Stimulated activated CD4-positive, alpha-beta T cell treated with anti-CD3 and anti-CD28 coated beads, TNF-alpha, amount 100 ng/mL, for 24 hours (primary cell): ENCODE measurements around the gene CHRNE.

Experiments used
- DNase-seq, 3 experiments: peaks; one replicate each; pipeline ENCODE4 v3.0.0-alpha.2; 2020; ENCODE audit warnings: low read depth in 3 of 3

The CHRNE gene

DNA sequence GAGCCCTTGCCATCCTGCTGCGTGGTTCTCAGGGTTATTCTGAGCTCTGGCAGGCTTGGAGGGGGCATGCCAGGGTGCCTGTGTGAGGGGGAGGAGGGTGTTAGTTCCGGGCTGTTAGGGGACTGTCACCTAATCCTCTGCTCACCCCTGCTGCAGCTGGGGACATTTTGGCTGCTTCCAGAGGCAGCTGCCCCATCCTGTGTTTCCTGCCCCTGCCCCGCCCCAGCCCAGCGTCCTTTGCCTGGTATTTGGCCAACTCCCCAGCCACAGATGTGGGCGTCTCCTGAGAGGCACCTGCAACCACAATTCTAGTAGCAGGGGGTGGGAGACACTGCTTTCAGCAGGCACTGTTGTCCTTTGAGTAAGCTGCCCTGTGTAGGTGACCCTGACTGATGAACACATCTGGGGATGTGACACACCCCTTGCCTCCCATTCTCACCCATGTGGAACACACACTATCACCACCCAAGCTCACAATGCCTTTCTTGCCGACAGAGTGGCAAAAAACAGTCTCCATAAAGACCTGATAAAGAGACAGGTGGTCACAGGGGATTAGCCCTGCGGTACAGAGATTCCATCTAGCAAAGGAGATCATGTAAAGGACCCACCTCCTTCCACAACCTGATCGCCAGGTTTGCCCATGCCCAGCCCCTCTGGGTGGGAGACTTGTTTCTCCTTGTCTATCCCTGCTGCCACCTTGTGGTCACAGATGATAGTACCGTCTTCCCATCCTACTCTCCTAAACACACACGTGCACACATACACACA is at the start of gene CHRNE:
Gene CHRNE, minus strand, starts transcription at position 48 of the 768 bp plus-strand sequence. Its CDS starts 35 bp downstream, at position 13.
- DNase-seq, result peak; percentile 42 to 68 (median 67)

GRCh38 chr17:4951486-4951885 is 48.6 kb upstream of the CHRNE start:
- no peak for DNase-seq

- DNase-seq, result no peak
Observed at GRCh38 chr17:4950746-4951204, 47.9 kb upstream of the CHRNE start, which contains the start of gene ENO3. TSS of gene ENO3 (plus strand) at chr17:4951119. CDS start at chr17:4951830, 711 bp downstream.

GRCh38 chr17:4950075-4950745 is 47.3 kb upstream of the CHRNE start:
- DNase-seq, result peak in 1 of 3 experiments; percentile 38

DNA sequence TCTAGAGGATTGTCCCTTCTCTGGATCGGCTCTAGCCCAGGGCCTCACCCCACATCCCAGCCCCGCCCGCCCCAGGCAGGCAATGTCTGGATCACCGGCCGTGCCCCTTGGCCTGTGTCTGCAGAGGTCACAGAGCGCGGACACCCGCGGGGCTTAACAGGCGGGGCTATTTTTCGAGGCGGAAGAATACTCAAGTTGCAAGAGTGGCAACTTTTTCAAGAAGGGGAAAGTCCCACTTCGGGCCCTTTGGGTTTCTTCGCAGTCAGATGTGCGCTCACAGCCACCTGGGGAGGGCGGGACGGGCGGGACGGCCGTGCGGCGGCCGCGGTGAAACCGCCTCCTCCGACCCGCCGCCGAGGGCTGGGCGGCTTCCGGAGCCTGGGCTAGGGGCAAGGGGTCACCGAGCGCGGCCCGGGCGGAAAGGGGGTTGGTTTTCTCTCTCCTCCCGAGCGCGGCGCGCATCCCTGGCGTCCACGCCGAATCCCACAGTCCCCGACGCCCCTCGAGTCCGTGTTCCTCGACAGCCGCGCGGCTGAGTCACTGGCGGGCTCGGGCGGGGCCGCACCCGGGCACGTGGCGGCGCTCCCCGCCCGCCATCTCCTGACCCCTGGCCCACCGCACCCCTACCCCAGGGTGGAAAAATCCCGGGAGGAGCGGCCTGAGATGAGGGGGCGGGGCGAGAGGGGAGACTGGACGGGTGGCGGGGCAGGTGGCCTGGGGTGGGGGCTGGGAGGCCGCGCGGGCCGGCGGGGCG is 46.6 kb upstream of the CHRNE start:
- DNase-seq, result peak in 2 of 3 experiments; percentile 55 to 82

DNA sequence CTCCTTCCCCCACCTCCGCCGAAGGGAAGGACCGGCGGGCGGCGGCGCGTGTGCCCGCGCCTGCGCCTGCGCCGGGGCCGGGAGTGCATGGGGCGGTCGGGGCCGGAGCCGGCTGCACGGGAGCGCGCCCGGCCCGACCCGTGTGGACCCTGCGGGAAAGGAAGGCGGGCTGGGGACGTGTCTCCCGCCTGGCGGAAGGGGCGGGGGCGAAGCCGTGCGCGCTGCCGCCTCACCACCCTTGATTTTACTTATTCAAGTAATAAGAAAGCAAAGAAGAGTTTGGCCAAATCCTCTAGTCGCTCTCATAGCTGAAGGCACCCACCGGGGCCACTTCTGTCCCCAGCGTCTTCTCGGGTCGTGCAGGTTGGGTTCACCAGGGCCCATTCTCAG is 46.0 kb upstream of the CHRNE start:
- peak in 2 of 3 experiments; percentile 67 to 76 for DNase-seq

DNA sequence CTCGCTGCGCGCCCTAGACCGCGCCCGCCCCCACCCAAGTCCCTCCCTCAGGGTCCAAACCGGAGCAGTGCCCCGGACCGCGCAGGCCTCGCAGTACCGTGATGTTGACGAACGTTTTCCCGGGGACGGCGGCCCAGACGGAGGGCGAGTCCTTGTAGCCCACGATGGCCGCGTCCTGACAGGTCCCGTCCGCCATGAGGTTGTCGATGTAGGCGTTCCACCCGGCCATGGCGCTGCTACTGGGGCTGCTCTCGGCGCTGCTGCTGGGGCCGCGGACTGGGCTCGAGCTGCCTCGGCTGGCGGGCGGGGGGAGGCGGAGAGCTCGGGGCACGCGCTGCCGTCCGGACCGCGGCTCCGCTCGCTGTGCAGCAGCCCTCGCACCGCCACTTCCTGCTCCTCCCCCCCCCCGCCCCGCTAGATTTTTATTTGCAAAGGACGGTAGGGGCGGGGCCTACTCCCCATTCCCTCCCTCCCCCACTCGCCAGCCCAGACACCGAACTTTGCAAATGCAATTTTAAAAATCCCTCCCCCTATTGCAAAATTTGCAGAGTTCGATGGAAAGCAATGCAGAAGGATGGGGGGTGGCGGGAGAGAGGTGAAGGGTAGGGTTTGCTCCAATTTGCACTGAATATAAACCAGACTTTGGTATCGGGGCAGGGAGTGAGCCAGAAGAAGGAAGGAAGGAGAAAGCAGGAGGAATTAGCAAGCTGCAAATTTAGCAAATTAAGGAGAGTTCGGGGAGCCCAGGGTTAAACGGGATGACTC is 45.5 kb upstream of the CHRNE start, which contains the start of gene PFN1:
Gene PFN1, minus strand, starts transcription at position 365 of the 765 bp plus-strand sequence. Its CDS starts 136 bp downstream, at position 229.
- DNase-seq, result peak; percentile 86 to 92 (median 87)

DNA sequence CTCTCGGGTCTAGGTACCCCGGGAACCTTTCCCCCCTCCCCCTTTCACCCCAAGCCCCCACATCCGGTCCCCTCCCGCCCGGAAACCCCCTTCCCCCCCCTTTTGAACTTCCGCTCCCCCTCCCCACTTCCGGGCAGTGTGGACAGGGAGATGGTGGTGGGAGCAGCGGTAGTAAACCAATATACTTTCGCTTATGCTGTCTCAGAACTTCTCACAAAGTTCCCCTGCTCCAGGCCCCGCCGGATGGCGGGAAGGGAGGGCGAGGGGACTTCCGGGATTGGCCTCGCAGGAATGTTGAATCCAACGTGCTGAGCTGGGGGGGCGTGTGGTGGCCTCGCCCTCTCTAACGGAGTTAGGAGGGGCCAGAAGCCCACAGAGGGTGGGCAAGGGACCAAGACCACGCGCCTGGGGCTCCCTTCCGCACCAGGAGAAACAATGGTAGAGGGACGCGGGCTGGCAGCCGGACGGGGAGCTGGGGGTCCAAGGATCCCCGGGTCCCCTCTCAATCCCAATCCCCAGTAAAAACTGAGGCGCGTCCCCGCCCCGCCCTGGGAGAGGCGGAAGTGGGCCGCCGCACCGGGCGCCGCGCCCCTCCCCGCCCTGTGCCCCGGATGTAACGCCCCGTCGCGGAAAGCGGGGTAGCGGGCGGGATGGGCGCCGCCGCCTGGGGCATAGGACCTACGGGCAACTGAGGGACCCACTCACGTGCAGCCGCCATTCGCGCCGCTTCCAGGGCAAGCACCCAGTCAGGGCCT is 44.7 kb upstream of the CHRNE start:
- peak in 1 of 3 experiments; percentile 73 for DNase-seq

- no peak for DNase-seq
Observed at GRCh38 chr17:4947010-4947410, 44.1 kb upstream of the CHRNE start.

- DNase-seq, result no peak
Observed at GRCh38 chr17:4946312-4946976, 43.5 kb upstream of the CHRNE start.

DNA sequence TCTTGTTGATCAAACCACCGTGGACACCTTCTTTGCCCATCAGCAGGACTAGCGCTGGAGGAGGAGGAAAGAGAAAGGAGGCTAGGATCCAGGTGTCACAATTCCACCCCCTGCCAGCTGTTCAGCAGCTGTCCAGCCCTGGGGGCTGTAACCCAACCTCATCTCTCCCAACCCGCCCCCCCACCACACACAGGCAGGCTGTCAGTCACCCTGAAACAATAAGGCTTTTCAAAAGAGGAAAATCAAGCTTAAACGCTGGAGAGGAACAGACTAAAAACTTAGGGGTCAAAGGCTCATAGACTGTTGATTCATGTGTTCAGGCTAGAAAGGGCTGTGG is 43.0 kb upstream of the CHRNE start:
- DNase-seq, result no peak

- DNase-seq, result peak; percentile 72 to 86 (median 83)
Observed at GRCh38 chr17:4945176-4945943, 42.5 kb upstream of the CHRNE start.

DNA sequence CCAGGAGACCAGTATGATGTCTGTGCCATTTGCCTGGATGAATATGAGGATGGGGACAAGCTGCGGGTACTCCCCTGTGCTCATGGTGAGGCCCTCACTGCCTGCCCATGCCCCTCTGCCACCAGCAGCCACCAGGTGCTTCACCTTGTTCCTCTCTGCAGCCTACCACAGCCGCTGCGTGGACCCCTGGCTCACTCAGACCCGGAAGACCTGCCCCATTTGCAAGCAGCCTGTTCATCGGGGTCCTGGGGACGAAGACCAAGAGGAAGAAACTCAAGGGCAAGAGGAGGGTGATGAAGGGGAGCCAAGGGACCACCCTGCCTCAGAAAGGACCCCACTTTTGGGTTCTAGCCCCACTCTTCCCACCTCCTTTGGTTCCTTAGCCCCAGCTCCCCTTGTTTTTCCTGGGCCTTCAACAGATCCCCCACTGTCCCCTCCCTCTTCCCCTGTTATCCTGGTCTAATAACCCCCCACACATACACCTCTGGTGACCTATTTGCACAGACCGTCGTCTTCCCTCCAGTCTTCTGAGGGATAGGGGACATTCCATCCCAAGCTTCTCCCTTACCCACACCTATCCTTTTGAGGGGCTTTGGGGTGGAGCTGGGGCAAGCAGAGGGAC is 41.8 kb upstream of the CHRNE start:
- peak in 1 of 3 experiments; percentile 46 for DNase-seq

DNA sequence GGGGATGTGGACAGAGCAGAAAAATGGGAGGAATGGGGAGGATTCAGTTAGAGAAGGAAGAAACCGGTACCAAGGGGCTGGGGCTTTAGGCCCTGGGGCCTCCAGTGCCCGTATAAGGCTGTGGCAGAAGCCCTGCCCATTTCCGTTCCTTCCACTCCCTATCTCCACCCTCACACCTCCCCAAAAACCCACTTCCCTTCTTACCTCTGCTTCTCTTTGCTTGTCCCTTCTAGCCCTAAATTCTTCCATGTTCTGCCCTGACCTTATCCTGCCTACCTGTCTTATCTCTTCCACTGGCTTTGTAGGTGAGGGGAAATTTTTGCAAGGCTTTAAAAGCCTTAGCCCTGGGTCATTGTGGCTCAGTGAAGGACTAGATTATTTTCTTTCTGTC is 41.3 kb upstream of the CHRNE start:
- DNase-seq, result peak in 1 of 3 experiments; percentile 58

DNA sequence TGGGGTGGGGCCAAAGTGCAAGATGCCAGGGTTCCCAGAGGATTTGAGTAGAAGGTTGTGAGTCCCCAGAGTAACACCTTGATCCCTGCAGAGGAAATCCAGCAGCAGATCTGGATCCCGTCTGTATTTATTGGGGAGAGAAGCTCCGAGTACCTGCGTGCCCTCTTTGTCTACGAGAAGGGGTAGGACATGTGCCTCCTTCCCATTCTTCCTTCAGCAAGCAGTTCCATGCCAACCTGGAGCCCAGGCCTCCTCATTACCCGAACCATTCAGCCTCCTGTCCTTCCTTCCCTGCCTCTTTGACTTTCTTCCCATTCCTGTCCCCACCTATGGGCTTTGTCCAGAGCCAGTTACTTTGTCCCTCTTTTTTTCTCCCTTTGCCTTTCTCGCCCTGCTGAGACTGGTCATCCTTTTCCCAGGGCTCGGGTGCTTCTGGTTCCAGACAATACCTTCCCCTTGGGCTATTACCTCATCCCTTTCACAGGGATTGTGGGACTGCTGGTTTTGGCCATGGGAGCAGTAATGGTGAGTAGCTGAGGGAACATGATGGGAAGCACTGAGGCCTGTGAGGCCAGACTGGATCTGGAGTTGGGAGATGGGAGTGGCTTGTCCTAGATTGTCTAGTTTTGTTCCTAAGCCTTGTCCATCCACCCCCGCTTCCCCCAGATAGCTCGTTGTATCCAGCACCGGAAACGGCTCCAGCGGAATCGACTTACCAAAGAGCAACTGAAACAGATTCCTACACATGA is 40.0 kb upstream of the CHRNE start:
- DNase-seq, result no peak

GRCh38 chr17:4941319-4941610 is 38.4 kb upstream of the CHRNE start:
- DNase-seq, result no peak

GRCh38 chr17:4940555-4941318 is 37.8 kb upstream of the CHRNE start:
- DNase-seq, result peak in 1 of 3 experiments; percentile 44
